IMR-90 (cell line): ENCODE data around the gene UCP2. TPM values are rescaled to one million over a fixed set of nuclear protein-coding genes. Genes with fewer than 3 reads are reported as not detected.

ENCODE experiments used
- polyA plus RNA-seq, 3 experiments: library from polyadenylated mRNA; depleted of rRNA; stranded (reverse); fragments of >200 nt; gene quantifications; 2 replicates each; pipeline ENCODE4 v1.2.3, GENCODE V29; 2012; ENCODE audit warnings: low replicate concordance in 1 of 3
- total RNA-seq: library from RNA; depleted of rRNA; stranded (reverse); fragments of >200 nt; gene quantifications from 2 replicates; pipeline ENCODE4 v1.2.3, GENCODE V29; 2012; rRNA removed

UCP2 gene
- total and polyA plus RNA-seq, 2 of the 4 experiments (the other 2 are of a cell fraction): 2.0 to 11.9 TPM

Other genes with a start within 250 kb of the UCP2 start
- 81.0 and 120 TPM in 2 replicates for gene RAB6A, start 221.8 kb downstream of the UCP2 start, total RNA-seq
- gene RAB6A, start 221.8 kb downstream of the UCP2 start, polyA plus RNA-seq (2012; rRNA removed): 57.9 and 65.5 TPM in 2 replicates
- gene MRPL48, start 195.0 kb downstream of the UCP2 start, total RNA-seq: 24.0 and 30.3 TPM in 2 replicates
- 29.4 and 30.6 TPM in 2 replicates for gene MRPL48, start 195.0 kb downstream of the UCP2 start, polyA plus RNA-seq (2012; rRNA removed)
- 78.0 and 95.5 TPM in 2 replicates for gene COA4, start 106.0 kb downstream of the UCP2 start, total RNA-seq
- gene COA4, start 106.0 kb downstream of the UCP2 start, polyA plus RNA-seq (2012; rRNA removed): 97.4 and 117 TPM in 2 replicates
- 15.0 and 15.1 TPM in 2 replicates for gene PAAF1, start 105.8 kb downstream of the UCP2 start, total RNA-seq
- gene PAAF1, start 105.8 kb downstream of the UCP2 start, polyA plus RNA-seq (2012; rRNA removed): 12.6 and 16.4 TPM in 2 replicates
- gene DNAJB13, start 31.8 kb downstream of the UCP2 start, total RNA-seq: 0.18 and 0.28 TPM in 2 replicates
- gene DNAJB13, start 31.8 kb downstream of the UCP2 start, polyA plus RNA-seq (2012; rRNA removed): 0.10 and 0.48 TPM in 2 replicates
- under 0.01 TPM in 2 replicates for gene UCP3, start 26.2 kb upstream of the UCP2 start, total RNA-seq
- gene UCP3, start 26.2 kb upstream of the UCP2 start, polyA plus RNA-seq (2012; rRNA removed): 0.80 TPM in 2 replicates
- gene C2CD3, start 188.2 kb upstream of the UCP2 start, total RNA-seq: 15.0 and 19.2 TPM in 2 replicates
- 11.1 and 11.4 TPM in 2 replicates for gene C2CD3, start 188.2 kb upstream of the UCP2 start, polyA plus RNA-seq (2012; rRNA removed)
- 38.9 and 42.3 TPM in 2 replicates for gene PPME1, start 188.4 kb upstream of the UCP2 start, total RNA-seq
- 89.5 and 100 TPM in 2 replicates for gene PPME1, start 188.4 kb upstream of the UCP2 start, polyA plus RNA-seq (2012; rRNA removed)